Fibroblast of upper back skin (primary cell): ENCODE measurements around the gene RNF166.

ENCODE experiments used
- DNase-seq: peaks from one replicate; pipeline ENCODE4 v3.0.0-alpha.2; 2013

The RNF166 gene

DNA sequence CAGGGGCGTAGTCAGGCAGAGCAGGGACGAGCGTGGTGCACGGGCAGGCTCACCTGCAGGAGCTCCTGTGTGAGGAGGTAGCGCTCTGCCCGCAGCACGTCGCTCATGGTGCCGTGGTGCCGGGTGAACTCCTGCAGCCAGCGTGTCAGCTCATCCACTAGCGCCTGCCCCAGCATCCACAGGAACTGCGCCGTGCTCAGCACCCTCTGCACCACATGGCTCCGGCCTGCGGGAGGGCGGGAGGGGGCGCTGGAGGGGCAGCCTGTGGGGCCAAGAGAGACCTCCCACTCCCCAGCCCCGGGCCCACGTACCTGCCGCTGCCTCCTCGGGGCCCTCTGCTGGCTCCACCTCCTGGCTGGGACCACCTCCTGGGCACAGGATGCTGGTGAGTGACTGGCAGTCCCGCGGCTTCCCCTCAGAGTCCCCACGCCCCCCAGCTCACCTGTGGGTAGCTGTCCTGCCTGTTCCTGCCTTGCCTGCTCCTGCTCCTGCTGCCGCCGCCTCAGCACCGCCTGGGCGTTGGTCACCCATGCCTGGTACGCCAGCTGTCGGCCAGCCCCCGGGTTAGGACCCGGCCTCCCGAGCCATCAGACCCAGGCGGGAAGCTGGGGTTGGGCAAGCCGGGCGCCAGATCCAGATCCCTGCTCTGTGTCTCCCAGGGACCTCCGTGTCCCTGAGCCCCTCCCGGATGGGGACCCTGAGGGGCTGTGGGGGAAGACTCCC lies 16.7 kb upstream of the RNF166 start:
- no peak for DNase-seq

DNA sequence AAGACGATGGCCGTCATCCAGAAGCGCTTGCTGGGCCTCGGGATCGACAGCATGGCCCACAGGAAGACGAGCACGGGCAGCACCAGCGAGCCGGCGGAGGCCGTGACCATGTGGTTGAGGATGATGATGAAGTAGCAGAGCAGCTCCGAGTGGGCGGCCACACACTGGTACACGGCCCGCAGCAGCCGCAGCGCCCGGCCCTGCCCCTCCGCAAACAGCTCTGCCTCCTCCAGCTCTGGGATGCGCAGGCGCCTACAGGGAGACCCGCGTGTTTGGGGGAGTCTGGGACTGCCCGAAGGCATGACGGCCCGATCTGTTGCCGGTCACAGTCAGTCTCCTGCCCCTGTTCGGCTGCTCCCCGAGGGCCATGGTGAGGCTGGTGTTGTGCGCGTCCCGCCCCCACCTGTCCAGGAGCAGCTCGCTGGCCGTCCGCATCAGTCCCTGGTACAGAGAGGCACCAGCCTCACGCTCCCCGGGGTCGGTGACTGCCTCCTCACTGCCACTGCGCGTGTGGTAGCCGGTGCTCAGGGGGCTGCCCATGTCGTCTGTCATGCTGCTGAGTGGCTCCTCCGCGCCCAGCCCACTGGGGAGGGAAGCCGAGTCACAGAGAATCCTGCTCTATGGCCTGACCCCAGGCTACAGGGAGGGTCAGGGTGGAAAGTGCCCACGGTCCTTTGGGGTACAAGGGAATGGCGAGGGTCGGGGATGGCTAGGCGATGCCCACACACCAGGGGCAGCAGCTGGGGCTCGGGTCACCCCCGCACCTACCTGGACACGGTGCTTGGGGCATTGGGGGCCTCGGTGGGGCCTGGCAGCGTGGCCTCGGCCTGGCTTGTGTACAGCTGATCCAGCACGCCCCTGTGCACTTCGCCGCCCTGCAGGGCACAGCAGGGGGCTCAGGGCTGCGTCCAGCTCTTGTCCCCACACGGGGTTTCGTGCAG lies 15.9 kb upstream of the RNF166 start:
- no peak for DNase-seq

- DNase-seq = no peak
Observed at GRCh38 chr16:88721236-88721635, 15.0 kb upstream of the RNF166 start.

DNA sequence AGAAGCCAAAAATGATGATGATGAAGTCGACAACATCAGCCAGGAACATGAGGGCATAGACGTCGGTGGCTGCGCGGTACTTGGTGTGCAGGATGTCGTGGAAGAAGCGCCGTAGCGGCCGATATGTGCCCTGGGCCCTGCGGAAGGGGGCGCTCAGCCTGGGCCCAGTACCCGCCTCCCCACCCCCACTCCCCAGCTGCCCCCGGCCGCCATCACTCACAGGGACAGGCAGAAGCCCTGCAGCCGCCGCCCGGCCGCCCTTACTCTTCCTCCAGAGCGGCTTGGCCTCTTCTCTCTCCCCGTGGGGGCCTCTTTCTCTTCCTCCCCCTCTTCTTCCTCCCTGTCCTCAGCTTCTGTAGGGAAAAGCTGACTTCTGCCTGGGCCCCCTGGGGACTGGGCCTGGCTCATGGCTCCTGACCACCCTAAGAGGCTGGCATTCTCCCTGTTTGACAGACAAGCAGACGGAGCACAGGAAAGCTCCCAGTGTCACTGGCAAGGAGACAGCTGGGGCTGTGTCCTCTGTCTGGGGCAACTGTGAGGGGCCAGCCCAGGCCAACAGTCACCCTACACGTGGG lies 14.3 kb upstream of the RNF166 start:
- DNase-seq = no peak

DNA sequence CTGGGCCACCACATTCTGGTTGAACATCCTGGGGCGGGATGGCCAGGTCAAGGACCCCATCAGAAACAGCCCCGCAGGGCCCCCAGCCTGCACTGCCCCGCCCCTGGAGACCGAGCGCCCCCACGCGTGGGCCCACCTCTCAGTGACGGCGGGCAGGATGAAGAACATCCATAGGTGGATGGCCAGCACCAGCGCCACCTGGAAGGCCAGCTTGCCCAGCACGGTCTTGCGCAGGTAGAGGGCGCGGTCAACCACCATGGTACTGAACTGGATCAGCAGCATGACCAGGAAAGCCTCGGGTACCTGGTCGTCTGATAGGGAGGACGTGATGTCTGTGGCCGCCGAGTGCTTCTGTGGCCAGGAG lies 13.7 kb upstream of the RNF166 start:
- DNase-seq = no peak

GRCh38 chr16:88719267-88719932 lies 13.2 kb upstream of the RNF166 start:
- no peak for DNase-seq

- DNase-seq = no peak
Observed at GRCh38 chr16:88718178-88718577, 12.0 kb upstream of the RNF166 start.

GRCh38 chr16:88716601-88717001 lies 10.4 kb upstream of the RNF166 start:
- no peak for DNase-seq

DNA sequence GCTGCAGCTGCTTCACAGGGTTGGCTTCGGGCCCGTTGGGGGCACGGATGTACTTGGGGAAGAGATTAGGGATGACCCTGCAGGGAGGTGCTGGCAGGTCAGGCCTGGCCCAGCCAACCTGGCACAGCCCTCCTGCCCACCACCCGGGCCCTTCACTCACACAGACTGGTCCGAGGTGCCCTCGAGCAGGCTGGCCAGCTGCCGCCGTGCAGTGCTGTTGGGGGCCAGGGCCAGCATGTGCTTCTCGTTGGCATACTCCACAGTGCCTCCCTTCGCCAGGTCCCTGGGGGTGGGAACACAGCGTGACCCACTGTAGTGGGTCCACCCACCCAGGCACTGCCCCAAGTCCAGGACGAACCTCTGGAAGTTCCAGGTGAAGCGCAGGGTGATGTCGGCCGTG lies 10.0 kb upstream of the RNF166 start:
- no peak for DNase-seq

DNA sequence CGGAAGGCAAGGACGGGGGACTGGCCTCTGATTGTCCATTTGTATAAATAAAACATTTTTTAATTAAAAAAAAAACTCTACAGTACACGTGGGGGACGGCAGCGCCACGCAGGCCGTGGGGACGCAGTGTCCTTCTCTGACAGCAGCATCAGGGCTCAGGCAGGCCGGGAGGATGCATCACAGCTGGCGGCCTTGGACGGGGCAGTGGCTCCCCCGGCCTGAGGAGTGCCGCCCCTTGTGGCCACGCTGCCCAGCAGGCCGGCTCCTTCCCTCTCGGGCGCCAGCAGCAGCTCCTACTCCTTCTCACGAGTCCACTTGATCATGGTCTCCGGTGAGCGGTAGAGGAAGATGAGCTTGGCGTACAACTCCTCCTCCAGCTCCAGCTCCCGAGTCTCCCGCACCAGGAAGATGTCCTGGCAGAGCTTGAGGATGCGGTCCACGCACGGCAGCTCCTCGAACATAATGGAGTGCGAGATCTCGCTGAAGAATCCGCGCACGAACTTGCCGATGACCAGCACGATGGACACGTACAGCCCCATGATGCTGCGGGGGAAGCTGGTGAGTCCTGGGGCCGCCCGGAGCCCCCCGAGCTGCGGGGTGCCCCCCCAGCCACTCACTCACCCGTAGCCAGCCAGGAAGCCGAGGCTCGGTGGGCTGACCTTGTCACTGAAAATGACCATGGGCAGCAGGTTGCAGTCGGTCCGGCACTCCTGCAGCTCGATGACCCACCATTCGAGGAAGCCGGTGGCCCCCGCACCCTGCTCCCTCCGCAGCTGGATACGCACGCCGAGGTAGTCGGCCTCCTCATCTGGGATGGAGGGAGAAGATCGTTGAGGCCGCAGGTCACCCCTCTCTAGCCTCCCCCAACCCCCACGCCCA lies 9.3 kb upstream of the RNF166 start:
- DNase-seq = no peak

GRCh38 chr16:88714420-88715302 lies 8.5 kb upstream of the RNF166 start:
- DNase-seq = no peak

DNA sequence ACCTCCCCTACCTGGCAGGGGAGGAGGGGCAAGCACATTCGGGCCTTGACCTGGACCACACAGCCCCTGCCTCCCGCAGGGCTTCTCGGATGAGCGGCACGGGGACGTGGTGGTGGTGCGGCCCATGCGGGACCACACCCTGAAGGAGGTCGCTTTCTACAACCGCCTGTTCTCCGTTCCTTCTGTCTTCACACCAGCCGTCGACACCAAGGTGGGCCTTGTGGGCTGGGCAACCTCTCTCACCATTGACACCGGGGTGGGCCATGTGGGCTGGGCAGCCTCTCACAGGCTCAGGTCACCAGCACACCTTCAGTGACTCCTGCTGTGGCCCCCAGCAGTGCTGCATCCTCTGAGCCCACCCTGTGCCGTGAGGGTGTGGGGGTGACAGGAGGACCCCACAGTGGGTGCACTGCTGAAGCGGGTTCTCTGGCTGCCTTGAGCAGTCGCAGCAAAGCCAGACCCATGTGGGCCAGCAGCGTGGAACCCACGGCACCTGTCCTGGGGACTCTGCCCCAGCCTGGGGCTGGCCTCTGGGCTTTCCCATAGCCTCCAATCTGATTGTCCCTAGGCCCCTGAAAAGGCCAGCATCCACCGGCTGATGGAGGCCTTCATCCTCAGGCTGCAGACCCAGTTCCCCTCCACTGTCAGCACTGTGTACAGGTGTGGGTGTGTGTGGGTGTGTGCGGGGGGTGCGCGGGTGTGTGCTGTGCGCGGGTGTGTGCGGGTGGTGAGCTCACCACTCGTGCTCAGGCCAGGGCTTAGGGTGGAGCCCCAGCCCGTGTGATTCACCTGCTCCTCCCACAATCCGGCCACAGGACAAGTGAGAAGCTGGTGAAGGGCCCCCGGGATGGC lies 7.6 kb upstream of the RNF166 start:
- no peak for DNase-seq

DNA sequence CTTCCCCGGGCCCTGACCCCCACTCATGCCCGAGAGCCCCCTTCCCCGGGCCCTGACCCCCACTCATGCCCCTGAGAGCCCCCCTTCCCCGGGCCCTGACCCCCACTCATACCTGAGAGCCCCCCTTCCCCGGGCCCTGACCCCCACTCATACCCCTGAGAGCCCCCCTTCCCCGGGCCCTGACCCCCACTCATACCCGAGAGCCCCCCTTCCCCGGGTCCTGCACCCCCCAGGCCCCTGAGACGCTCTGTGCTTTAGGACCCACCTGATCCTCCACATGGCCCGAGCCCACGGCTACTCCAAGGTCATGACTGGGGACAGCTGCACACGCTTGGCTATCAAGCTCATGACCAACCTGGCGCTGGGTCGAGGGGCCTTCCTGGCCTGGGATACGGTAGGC lies 6.8 kb upstream of the RNF166 start:
- no peak for DNase-seq

GRCh38 chr16:88712362-88712979 lies 6.3 kb upstream of the RNF166 start:
- no peak for DNase-seq

DNA sequence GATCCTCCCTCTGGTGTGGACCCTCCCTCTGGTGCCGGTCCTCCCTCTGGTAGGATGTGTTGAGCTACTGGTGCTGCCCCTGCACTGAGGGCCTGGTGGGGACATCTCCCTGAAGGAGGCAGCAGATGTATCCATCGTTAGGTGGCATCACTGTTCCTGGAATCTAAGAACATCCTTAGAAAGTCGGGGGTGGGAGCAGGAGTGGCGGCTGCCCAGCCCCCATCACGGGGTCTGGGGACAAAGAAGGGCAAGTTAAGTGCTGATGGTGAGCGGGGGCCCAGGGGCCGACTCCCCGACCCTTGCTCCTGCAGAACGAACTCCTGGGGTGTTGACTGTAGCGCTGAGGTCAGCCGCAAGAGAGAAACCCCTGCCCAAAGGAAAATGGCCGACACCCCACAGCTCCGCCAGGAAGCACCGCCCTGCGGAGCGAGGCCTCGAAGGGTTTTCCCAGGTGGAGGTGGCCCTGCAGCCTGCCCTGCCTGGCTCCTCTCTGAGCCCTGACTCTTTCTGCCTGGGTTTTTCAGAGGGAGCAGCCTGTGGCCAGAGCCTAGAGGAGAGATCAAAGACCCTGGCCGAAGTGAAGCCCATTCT lies 5.6 kb upstream of the RNF166 start:
- no peak for DNase-seq

DNA sequence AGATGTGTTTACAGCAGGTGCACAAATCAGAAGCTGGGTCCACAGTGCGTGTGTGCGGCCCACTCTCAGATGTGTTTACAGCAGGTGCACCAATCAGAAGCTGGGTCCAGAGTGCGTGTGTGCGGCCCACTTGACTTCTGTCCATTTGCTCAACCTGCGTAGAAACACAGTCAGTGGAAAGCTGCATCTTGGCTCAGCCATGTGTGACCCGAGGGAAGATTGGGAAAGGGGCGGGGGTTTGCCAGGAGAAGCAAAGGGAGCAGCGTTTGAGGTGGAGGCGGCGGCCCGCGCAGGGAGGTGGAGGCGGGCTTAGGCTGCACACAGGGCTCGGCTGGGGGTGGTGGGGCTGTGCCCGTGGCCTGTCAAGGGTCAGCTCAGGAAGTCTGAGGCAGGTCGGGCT lies 4.3 kb upstream of the RNF166 start:
- DNase-seq = no peak

DNA sequence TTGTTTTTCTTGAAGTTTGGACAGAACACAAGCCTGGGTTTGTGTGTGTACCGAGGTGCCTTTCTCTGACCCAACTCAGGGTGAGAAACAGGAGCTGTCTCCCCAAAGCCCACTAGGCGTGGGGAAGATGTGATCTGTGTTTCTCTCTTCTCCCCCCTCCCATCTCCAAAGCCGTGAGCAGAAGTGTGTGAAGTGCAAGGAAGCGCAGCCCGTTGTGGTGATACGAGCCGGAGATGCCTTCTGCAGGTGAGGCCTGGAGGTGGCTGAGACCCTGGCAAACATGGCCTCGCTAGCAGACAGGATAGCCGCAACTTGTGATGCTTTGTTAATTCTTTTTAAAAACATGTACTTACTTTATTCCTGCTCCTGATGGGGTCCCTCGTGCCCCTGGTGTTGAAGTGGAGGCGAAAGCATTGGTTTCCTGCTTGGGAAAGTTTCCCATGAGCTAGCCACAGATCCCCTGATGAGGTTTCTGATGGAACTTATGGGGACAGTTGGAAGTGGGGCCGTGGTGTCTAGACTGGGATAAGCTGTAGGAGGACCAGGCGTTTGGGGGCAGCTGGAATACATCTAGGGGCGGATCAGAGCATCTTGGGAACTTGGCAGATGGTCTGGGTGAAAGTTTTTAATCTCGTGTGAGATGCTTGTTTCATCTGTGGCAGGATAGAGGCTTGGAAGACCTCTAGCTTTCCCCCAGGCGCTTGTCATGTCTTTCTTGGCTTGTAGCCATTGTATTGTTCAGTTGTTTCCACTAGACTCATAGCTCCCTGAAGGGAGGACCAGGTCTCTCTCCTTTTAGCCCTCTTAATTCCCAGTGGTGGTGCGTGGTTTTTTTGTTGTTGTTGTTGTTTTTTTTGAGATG lies 988 bp upstream of the RNF166 start:
- DNase-seq = no peak

- DNase-seq = no peak
Observed at GRCh38 chr16:88705801-88706228, 393 bp downstream of the RNF166 start.
